Sigmoid colon (tissue), 7 donors: Measurements from ENCODE around the gene INHBE. TPM values are rescaled to one million over a fixed set of nuclear protein-coding genes. Genes with fewer than 3 reads are reported as not detected.

Experiments used
- DNase-seq: peaks from one replicate; pipeline ENCODE4 v3.0.0-alpha.2; 2019
- H3K27ac ChIP-seq, 4 donors: fragments of 200-600 bp; sonication (generic); one replicate each; pipeline ENCODE4 v1.5.1; 2016 to 2019; ENCODE audit warnings: mild to moderate bottlenecking in 1 of 4
- H3K27me3 ChIP-seq, 3 donors: fragments of 200-600 bp; sonication (generic); one replicate each; pipeline ENCODE4 v1.5.1; 2019; ENCODE audit warnings: mild to moderate bottlenecking in 1 of 3
- H3K36me3 ChIP-seq, 4 donors: fragments of 200-600 bp; sonication (generic); one replicate each; pipeline ENCODE4 v1.5.1; 2016 to 2019
- H3K4me1 ChIP-seq, 4 donors: fragments of 200-600 bp; sonication (generic); one replicate each; pipeline ENCODE4 v1.5.1; 2017 to 2019
- H3K4me3 ChIP-seq, 4 donors: fragments of 200-600 bp; sonication (generic); one replicate each; pipeline ENCODE4 v1.5.1; 2017 to 2019; ENCODE audit warnings: mild to moderate bottlenecking in 2 of 4, moderate library complexity in 1 of 4
- H3K9me3 ChIP-seq, 4 donors: fragments of 200-600 bp in 3 of 4; sonication (generic) in 3 of 4; one replicate each; pipeline versions ENCODE4 v1.5.1 to v1.6.1; 2013 to 2019
- CTCF ChIP-seq, 4 experiments: fragments of 450-650 bp in 3 of 4; fragments of 200-600 bp in 1 of 4; IDR thresholded peaks; one replicate each; pipeline ENCODE4 v1.5.1; 2016 to 2019; ENCODE audit warnings: antibody characterized with exemption in 4 of 4, mild to moderate bottlenecking in 3 of 4, moderate library complexity in 2 of 4
- EP300 ChIP-seq, 4 donors: sonication (generic); formaldehyde crosslinking; IDR thresholded peaks; one replicate each; pipeline ENCODE4 v1.6.1; 2017; ENCODE audit warnings: antibody characterized with exemption in 4 of 4
- POLR2A ChIP-seq, 2 donors: fragments of 450-650 bp; IDR thresholded peaks; one replicate each; pipeline ENCODE4 v1.6.1; 2016; ENCODE audit warnings: antibody characterized with exemption in 2 of 2, mild to moderate bottlenecking in 2 of 2, moderate library complexity in 2 of 2
- POLR2AphosphoS5 ChIP-seq, 4 donors: sonication (generic); formaldehyde crosslinking; IDR thresholded peaks; one replicate each; pipeline ENCODE4 v1.6.1; 2017; ENCODE audit warnings: antibody characterized with exemption in 4 of 4
- WGBS, 2 donors: extraction: QIAGEN DNeasy Blood & Tissue Kit; methylation state at CpG; one replicate each; pipeline ENCODE4 v1.1.7; 2013; 5-methylcytosine and 5-hydroxymethylcytosine counted together
- intact Hi-C: fragments of 100-400 bp; cut with DNase I; formaldehyde crosslinking; loops from one replicate; pipeline ENCODE4 v1.15.1; 2023
- polyA plus RNA-seq, 3 donors: library from polyadenylated mRNA; stranded (reverse); fragments of 200-250 nt; gene quantifications; one replicate each; pipeline ENCODE4 v1.2.3, GENCODE V29; 2013
- total RNA-seq, 4 donors: library from RNA; depleted of rRNA; stranded (reverse); fragments of >200 nt; gene quantifications; one replicate each; pipeline ENCODE4 v1.1.0, GENCODE V29; 2016
- donor health status: healthy with polysubstance abuse.
- donor health status: Bipolar disorder and iron deficiency.
- donor health status: healthy.

Gene INHBE
- total and polyA plus RNA-seq, 7 donors = 0.09 to 0.36 TPM; not detected in 5

- H3K4me1 ChIP-seq = peaks cover 0 to 4% (median 0%) of the 10 kb centered on the region in 4 donors
- TF ChIP-seq POLR2A (IDR thresholded peaks at IDR 0.05) (no peak), EP300 (IDR thresholded peaks at IDR 0.05) (no peak), CTCF (IDR thresholded peaks at IDR 0.05) (no peak)
- no peak overlapping the region for H3K4me3 ChIP-seq
- intact Hi-C loops = no loop called here
- no peak for DNase-seq
- no peaks in the 10 kb centered on the region for H3K36me3 ChIP-seq
- 95 to 97% methylated on average over 6 of the region's 6 CpGs for WGBS, 2 donors
- H3K27me3 ChIP-seq = no peaks in the 10 kb centered on the region
- H3K9me3 ChIP-seq = no peaks in the 10 kb centered on the region
- H3K27ac ChIP-seq = no peak overlapping the region
Measured at GRCh38 chr12:57446292-57446960, 8.7 kb upstream of the INHBE start.

DNA sequence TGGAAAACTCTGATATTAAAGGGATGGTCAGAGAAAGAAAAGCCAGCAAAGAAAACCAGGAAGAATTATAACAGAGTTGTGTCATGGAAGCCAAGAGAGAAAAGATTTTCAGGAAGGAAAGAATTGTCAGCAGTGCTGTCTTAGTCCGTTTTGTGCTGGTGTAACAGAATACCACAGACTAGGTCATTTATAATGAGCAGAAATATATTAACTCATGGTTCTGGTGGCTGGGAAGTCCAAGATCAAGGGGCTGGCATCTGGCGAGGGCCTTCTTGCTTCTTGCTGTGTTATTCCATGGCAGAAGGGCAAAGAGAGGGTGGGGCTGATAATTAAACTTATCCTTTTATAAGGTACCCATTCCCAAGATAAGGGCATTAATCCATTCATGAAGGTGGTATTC lies 6.4 kb upstream of the INHBE start:
- no peak for TF ChIP-seq POLR2AphosphoS5 (IDR thresholded peaks at IDR 0.05)
- TF ChIP-seq CTCF (IDR thresholded peaks at IDR 0.05) = no peak
- TF ChIP-seq EP300 (IDR thresholded peaks at IDR 0.05) = no peak
- no peak for TF ChIP-seq POLR2A (IDR thresholded peaks at IDR 0.05)
- Histone ChIP-seq H3K27ac (no peak overlapping the region), H3K36me3 (no peaks in the 10 kb centered on the region), H3K4me3 (no peak overlapping the region), H3K9me3 (no peaks in the 10 kb centered on the region), H3K27me3 (no peaks in the 10 kb centered on the region), H3K4me1 (peaks cover 0 to 21% (median 10%) of the 10 kb centered on the region in 4 donors)
- no peak for DNase-seq
- WGBS, 2 donors = 86 to 92% methylated on average over 2 of the region's 2 CpGs
- intact Hi-C loops = no loop called here

DNA sequence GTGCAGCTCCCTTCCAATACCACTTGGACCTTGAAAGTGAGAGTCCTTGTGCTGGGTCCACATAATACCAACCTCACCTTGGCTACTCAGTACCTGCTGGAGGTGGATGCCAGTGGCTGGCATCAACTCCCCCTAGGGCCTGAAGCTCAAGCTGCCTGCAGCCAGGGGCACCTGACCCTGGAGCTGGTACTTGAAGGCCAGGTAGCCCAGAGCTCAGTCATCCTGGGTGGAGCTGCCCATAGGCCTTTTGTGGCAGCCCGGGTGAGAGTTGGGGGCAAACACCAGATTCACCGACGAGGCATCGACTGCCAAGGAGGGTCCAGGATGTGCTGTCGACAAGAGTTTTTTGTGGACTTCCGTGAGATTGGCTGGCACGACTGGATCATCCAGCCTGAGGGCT lies 5.7 kb upstream of the INHBE start:
- Histone ChIP-seq H3K9me3 (no peaks in the 10 kb centered on the region), H3K27ac (no peak overlapping the region), H3K4me3 (no peak overlapping the region), H3K36me3 (no peaks in the 10 kb centered on the region), H3K27me3 (no peaks in the 10 kb centered on the region), H3K4me1 (peaks cover 0 to 21% (median 10%) of the 10 kb centered on the region in 4 donors)
- WGBS, 2 donors = 97 to 98% methylated on average over 7 of the region's 7 CpGs
- TF ChIP-seq POLR2A (IDR thresholded peaks at IDR 0.05) (no peak), POLR2AphosphoS5 (IDR thresholded peaks at IDR 0.05) (no peak), EP300 (IDR thresholded peaks at IDR 0.05) (no peak)
- intact Hi-C loops = no loop called here
- no peak for DNase-seq

DNA sequence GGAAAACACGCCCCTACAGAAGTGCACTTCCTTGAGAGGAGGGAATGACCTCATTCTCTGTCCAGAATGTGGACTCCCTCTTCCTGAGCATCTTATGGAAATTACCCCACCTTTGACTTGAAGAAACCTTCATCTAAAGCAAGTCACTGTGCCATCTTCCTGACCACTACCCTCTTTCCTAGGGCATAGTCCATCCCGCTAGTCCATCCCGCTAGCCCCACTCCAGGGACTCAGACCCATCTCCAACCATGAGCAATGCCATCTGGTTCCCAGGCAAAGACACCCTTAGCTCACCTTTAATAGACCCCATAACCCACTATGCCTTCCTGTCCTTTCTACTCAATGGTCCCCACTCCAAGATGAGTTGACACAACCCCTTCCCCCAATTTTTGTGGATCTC lies 5.0 kb upstream of the INHBE start:
- H3K9me3 ChIP-seq = no peaks in the 10 kb centered on the region
- H3K27ac ChIP-seq = no peak overlapping the region
- H3K4me3 ChIP-seq = no peak overlapping the region
- no peaks in the 10 kb centered on the region for H3K27me3 ChIP-seq
- intact Hi-C loops = no loop called here
- H3K36me3 ChIP-seq = no peaks in the 10 kb centered on the region
- 78 to 97% methylated on average over 3 of the region's 3 CpGs for WGBS, 2 donors
- H3K4me1 ChIP-seq = peaks cover 0 to 21% (median 10%) of the 10 kb centered on the region in 4 donors
- TF ChIP-seq CTCF (IDR thresholded peaks at IDR 0.05) (no peak), EP300 (IDR thresholded peaks at IDR 0.05) (no peak), POLR2A (IDR thresholded peaks at IDR 0.05) (no peak), POLR2AphosphoS5 (IDR thresholded peaks at IDR 0.05) (no peak)
- DNase-seq = no peak

DNA sequence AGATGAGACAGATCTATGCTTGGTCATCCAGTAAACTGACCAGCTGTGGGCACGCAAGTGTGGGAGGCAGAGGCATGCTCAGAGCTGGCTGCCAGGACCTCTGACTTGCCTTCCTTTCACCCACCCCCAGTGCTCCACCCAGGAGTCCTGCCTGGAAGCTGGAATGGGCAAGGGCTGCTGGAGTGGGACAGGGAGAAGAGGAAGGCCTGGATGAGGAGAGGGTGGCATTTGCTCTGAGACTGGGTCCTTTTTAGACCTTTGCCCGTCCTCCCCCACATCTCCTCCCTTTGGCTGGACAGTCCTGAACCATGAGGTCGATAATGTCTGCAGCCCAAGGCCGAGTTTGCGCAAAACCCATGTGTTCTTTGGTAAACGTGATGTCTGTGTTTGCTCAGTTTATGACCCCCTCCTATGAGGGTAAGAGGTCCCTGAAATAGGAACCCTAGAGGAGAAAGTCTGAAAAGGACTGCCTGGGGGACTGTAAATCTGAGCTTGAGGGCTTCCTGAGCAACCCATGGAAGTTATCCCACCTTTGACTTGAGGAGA lies 3.8 kb upstream of the INHBE start:
- intact Hi-C loops = no loop called here
- WGBS, 2 donors = 44 to 73% methylated on average over 6 of the region's 6 CpGs

More for the DNA sequence above, 3.8 kb upstream of the INHBE start:
- Histone ChIP-seq H3K9me3 (no peaks in the 10 kb centered on the region), H3K4me1 (peaks cover 0 to 21% (median 10%) of the 10 kb centered on the region in 4 donors), H3K27me3 (peaks cover 0 to 7% (median 0%) of the 10 kb centered on the region in 3 donors), H3K36me3 (no peaks in the 10 kb centered on the region), H3K4me3 (no peak overlapping the region), H3K27ac (no peak overlapping the region)
- DNase-seq = no peak
- TF ChIP-seq POLR2AphosphoS5 (IDR thresholded peaks at IDR 0.05) = no peak
- TF ChIP-seq POLR2A (IDR thresholded peaks at IDR 0.05) = no peak
- TF ChIP-seq EP300 (IDR thresholded peaks at IDR 0.05) = no peak
- TF ChIP-seq CTCF (IDR thresholded peaks at IDR 0.05) = no peak
